SK-N-MC (cell line): ENCODE data around the gene ANLN.

Source experiments
- EZH2 ChIP-seq: fragments of 200-600 bp; sonication (generic); IDR thresholded peaks from one replicate; pipeline ENCODE4 v1.6.1; 2017; ENCODE audit warnings: antibody characterized with exemption
- FOXP2 ChIP-seq: optimal IDR thresholded peaks from 2 replicates; pipeline ENCODE3; 2011; ENCODE audit warnings: mild to moderate bottlenecking, moderate library complexity; ENCODE audit not compliant: insufficient read depth; ENCODE audit errors: extremely low read length, control extremely low read depth
- POLR2AphosphoS5 ChIP-seq: IDR thresholded peaks from 2 replicates; pipeline ENCODE4 v1.6.1; 2012; ENCODE audit warnings: mild to moderate bottlenecking, low read depth, low read length, borderline replicate concordance

DNA sequence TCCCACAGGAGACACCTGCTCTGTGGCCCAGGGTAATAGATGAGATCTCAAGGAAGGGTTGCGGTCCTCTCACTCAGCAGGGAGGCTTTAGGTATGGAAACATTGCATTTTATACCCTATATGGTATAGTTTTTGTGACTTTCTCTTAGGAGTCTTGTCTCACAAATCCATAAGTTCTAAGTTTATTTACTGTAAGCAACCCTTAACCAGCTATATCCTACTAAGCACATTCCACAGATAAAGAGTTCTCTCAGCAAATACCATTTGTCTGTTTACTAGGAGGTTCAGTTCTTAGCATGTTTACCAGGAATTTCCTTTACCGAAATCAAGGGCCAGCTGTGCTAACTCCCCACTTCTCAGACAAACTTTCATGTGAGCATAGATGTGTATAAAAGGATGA is 66.9 kb downstream of the ANLN start:
- TF ChIP-seq POLR2AphosphoS5 = no peak
- no peak for TF ChIP-seq EZH2
- no peak for TF ChIP-seq FOXP2
